Upper lobe of right lung (tissue), 1 donor: ENCODE data around the gene PDLIM1. TPM values are rescaled to one million over a fixed set of nuclear protein-coding genes. Genes with fewer than 3 reads are reported as not detected.
"Not testable (repeated sequence)": the region's sequence is repeated elsewhere in the genome, so short reads cannot be mapped to it uniquely, and the experiment has no call there.

Source experiments
- ATAC-seq: fragments of 200-7000 bp; cut with Tn5 transposase; one replicate; pipeline ENCODE4 v1.9.1; 2020; ENCODE audit warnings: mild to moderate bottlenecking, moderate library complexity
- DNase-seq: peaks from one replicate; pipeline ENCODE4 v3.0.0-alpha.2; 2020
- H3K27ac ChIP-seq: fragments of 200-600 bp; one replicate; pipeline ENCODE4 v1.8.0; 2022
- H3K27me3 ChIP-seq: fragments of 200-600 bp; one replicate; pipeline ENCODE4 v1.8.0; 2022; ENCODE audit warnings: mild to moderate bottlenecking
- H3K36me3 ChIP-seq: fragments of 200-600 bp; one replicate; pipeline ENCODE4 v1.8.0; 2022
- H3K4me1 ChIP-seq: fragments of 200-600 bp; one replicate; pipeline ENCODE4 v1.8.0; 2022
- H3K4me3 ChIP-seq: fragments of 200-600 bp; one replicate; pipeline ENCODE4 v1.8.0; 2022; ENCODE audit warnings: mild to moderate bottlenecking
- H3K9me3 ChIP-seq: fragments of 200-600 bp; one replicate; pipeline ENCODE4 v1.8.0; 2022
- CTCF ChIP-seq: fragments of 200-600 bp; IDR thresholded peaks from one replicate; pipeline ENCODE4 v1.8.0; 2022; ENCODE audit warnings: antibody characterized with exemption
- intact Hi-C: fragments of 100-400 bp; cut with DNase I; formaldehyde crosslinking; loops from one replicate; pipeline ENCODE4 v1.11.0; 2022
- total RNA-seq: library from RNA; stranded (reverse); fragmentation: NEBNext Ultra II Directional; extraction: Animal tissue kit (Norgen Biotek cat#: 25700); gene quantifications from one replicate; pipeline ENCODE4 v1.2.1, GENCODE V29; 2021
- donor health status: DM: no; HTN: yes; CAD: no; lungs with severe emphysema.

Gene PDLIM1
- total RNA-seq, 1 donor from 2014 or later = 190 TPM

- no peak overlapping the region for H3K27ac ChIP-seq
- H3K9me3 ChIP-seq = no peaks in the 10 kb centered on the region
- peaks cover 21% of the 10 kb centered on the region for H3K4me1 ChIP-seq
- intact Hi-C loops = loop anchor here (10.0 kb wide), 1 partner anchor 362 kb away; no protein-coding TSS in a partner anchor
- peaks cover 74% of the 10 kb centered on the region for H3K36me3 ChIP-seq
- no peak for ATAC-seq
- peak; percentile 1 for TF ChIP-seq CTCF
- H3K27me3 ChIP-seq = no peaks in the 10 kb centered on the region
- DNase-seq = no peak
- H3K4me3 ChIP-seq = no peak overlapping the region
Observed at GRCh38 chr10:95243318-95243617, 47.5 kb downstream of the PDLIM1 start.

- Histone ChIP-seq H3K9me3 (no peaks in the 10 kb centered on the region), H3K4me1 (peaks cover 15% of the 10 kb centered on the region), H3K4me3 (no peak overlapping the region), H3K36me3 (peaks cover 79% of the 10 kb centered on the region), H3K27me3 (no peaks in the 10 kb centered on the region), H3K27ac (no peak overlapping the region)
- DNase-seq (no peak), ATAC-seq (peak; percentile 78)
- intact Hi-C loops = loop anchor here (10.0 kb wide), 1 partner anchor 362 kb away; no protein-coding TSS in a partner anchor
- peak; percentile 54 for TF ChIP-seq CTCF
Observed at GRCh38 chr10:95242581-95243317, 48.1 kb downstream of the PDLIM1 start.

GRCh38 chr10:95241533-95241932 is 49.3 kb downstream of the PDLIM1 start:
- H3K27me3 ChIP-seq = no peaks in the 10 kb centered on the region
- DNase-seq (peak; percentile 74), ATAC-seq (peak; percentile 76)
- peaks cover 4% of the 10 kb centered on the region for H3K4me1 ChIP-seq
- no peak overlapping the region for H3K4me3 ChIP-seq
- H3K9me3 ChIP-seq = no peaks in the 10 kb centered on the region
- H3K36me3 ChIP-seq = peaks cover 85% of the 10 kb centered on the region
- intact Hi-C loops = loop anchor here (10.0 kb wide), 1 partner anchor 363 kb away; no protein-coding TSS in a partner anchor
- no peak overlapping the region for H3K27ac ChIP-seq
- no peak for TF ChIP-seq CTCF

- peaks cover 4% of the 10 kb centered on the region for H3K4me1 ChIP-seq
- no peak overlapping the region for H3K27ac ChIP-seq
- no peaks in the 10 kb centered on the region for H3K9me3 ChIP-seq
- ATAC-seq (no peak), DNase-seq (no peak)
- no peaks in the 10 kb centered on the region for H3K27me3 ChIP-seq
- intact Hi-C loops = loop anchor here (10.0 kb wide), 1 partner anchor 364 kb away; no protein-coding TSS in a partner anchor
- no peak overlapping the region for H3K4me3 ChIP-seq
- H3K36me3 ChIP-seq = peaks cover 87% of the 10 kb centered on the region
- no peak for TF ChIP-seq CTCF
Observed at GRCh38 chr10:95240811-95241210, 50.0 kb downstream of the PDLIM1 start.

- intact Hi-C loops = loop anchor here (10.0 kb wide), 1 partner anchor 365 kb away; no protein-coding TSS in a partner anchor
- ATAC-seq, H3K27ac ChIP-seq: not testable (repeated sequence)
Observed at GRCh38 chr10:95240096-95240495, 50.7 kb downstream of the PDLIM1 start.

GRCh38 chr10:95237376-95238170 is 53.2 kb downstream of the PDLIM1 start:
- no peak overlapping the region for H3K4me3 ChIP-seq
- H3K9me3 ChIP-seq = no peaks in the 10 kb centered on the region
- ATAC-seq (no peak), DNase-seq (no peak)
- intact Hi-C loops = no loop called here
- H3K27me3 ChIP-seq = no peaks in the 10 kb centered on the region
- H3K36me3 ChIP-seq = peaks cover 83% of the 10 kb centered on the region
- H3K27ac ChIP-seq = no peak overlapping the region
- no peaks in the 10 kb centered on the region for H3K4me1 ChIP-seq
- no peak for TF ChIP-seq CTCF

More at GRCh38 chr10:95240096-95240495, 50.7 kb downstream of the PDLIM1 start:
- not testable (repeated sequence) for DNase-seq, H3K9me3 ChIP-seq, H3K4me3 ChIP-seq, H3K4me1 ChIP-seq, H3K27me3 ChIP-seq
- peaks cover 85% of the 10 kb centered on the region for H3K36me3 ChIP-seq
